Body of pancreas (tissue), 4 donors: ENCODE results near the gene PYHIN1.

Experiments used
- POLR2A ChIP-seq, 3 donors: fragments of 450-650 bp; IDR thresholded peaks; one replicate each; pipeline ENCODE4 v1.6.1; 2016; ENCODE audit warnings: antibody characterized with exemption in 3 of 3, mild to moderate bottlenecking in 2 of 3
- TF ChIP-seq, protein P1 (sequence below), 7 experiments: fragments of 450-650 bp in 4 of 7; fragments of 200-600 bp in 3 of 7; sonication (generic) in 3 of 7; IDR thresholded peaks; one replicate each; pipeline ENCODE4 v1.5.1; 2016 to 2019; ENCODE audit warnings: antibody characterized with exemption in 7 of 7

DNA sequence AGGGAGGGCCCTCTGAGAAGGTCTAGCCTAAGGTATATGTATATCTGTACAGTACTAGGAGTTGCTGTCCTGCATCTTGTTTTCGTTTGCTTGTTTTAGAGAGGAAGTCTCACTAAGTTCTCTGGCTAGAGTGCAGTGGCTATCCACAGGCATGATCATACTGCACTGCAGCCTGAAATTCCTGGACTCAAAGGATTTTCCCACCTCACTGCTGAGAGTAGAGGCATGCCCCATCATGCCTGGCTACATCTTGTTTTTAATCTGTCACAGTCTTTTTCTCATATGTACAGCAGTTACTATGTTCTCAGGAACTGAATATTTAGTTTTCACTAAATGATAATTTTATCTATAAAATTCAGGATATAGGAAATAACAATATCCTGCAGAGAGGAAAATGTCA, 15.3 kb upstream of the PYHIN1 start:
- TF ChIP-seq POLR2A (IDR thresholded peaks at IDR 0.05), result no peak
- TF ChIP-seq, protein P1, sequence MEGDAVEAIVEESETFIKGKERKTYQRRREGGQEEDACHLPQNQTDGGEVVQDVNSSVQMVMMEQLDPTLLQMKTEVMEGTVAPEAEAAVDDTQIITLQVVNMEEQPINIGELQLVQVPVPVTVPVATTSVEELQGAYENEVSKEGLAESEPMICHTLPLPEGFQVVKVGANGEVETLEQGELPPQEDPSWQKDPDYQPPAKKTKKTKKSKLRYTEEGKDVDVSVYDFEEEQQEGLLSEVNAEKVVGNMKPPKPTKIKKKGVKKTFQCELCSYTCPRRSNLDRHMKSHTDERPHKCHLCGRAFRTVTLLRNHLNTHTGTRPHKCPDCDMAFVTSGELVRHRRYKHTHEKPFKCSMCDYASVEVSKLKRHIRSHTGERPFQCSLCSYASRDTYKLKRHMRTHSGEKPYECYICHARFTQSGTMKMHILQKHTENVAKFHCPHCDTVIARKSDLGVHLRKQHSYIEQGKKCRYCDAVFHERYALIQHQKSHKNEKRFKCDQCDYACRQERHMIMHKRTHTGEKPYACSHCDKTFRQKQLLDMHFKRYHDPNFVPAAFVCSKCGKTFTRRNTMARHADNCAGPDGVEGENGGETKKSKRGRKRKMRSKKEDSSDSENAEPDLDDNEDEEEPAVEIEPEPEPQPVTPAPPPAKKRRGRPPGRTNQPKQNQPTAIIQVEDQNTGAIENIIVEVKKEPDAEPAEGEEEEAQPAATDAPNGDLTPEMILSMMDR (IDR thresholded peaks at IDR 0.05), result no peak
